Activated CD4-positive, alpha-beta T cell treated with anti-CD3 and anti-CD28 coated beads, Interleukin-2, amount 10 ng/mL, durations not matched to agents 7 days and 5 days (primary cell): Measurements from ENCODE around the gene SKP1. TPM values are rescaled to one million over a fixed set of nuclear protein-coding genes. Genes with fewer than 3 reads are reported as not detected.
"Not testable (repeated sequence)": the region's sequence is repeated elsewhere in the genome, so short reads cannot be mapped to it uniquely, and the experiment has no call there.

Experiments
- CTCF ChIA-PET: fragments of 350-600 bp; sonication (Branson Sonifier 250); formaldehyde crosslinking; loops from one replicate; lab custom pipeline; 2021; ENCODE audit warnings: antibody characterized with exemption; lab: Charles Lee
- POLR2A ChIA-PET: fragments of 350-600 bp; sonication (Branson Sonifier 250); formaldehyde crosslinking; loops from one replicate; lab custom pipeline; 2021; ENCODE audit warnings: antibody characterized with exemption; lab: Charles Lee
- DNase-seq: peaks from one replicate; pipeline ENCODE4 v3.0.0-alpha.2; 2020
- H3K27ac Mint-ChIP-seq: one replicate; pipeline ENCODE4 v1.8.0; 2021; ENCODE audit warnings: mild to moderate bottlenecking, moderate library complexity, mixed read lengths
- H3K27me3 Mint-ChIP-seq: one replicate; pipeline ENCODE4 v1.8.0; 2021; ENCODE audit warnings: mixed read lengths
- H3K36me3 Mint-ChIP-seq: one replicate; pipeline ENCODE4 v1.8.0; 2021; ENCODE audit warnings: low read depth, mixed read lengths
- H3K4me1 Mint-ChIP-seq: one replicate; pipeline ENCODE4 v1.8.0; 2021; ENCODE audit warnings: mixed read lengths
- H3K4me3 Mint-ChIP-seq: one replicate; pipeline ENCODE4 v1.8.0; 2021; ENCODE audit warnings: mild to moderate bottlenecking, moderate library complexity, mixed read lengths
- H3K9me3 Mint-ChIP-seq: one replicate; pipeline ENCODE4 v1.8.0; 2021; ENCODE audit warnings: mixed read lengths
- total RNA-seq, 2 experiments: library from RNA; stranded (reverse); gene quantifications; one replicate each; pipeline ENCODE4 v1.2.3, GENCODE V29; 2021

The SKP1 gene
- total RNA-seq, result 100 to 1,000 TPM; 194 to 197 TPM

DNA sequence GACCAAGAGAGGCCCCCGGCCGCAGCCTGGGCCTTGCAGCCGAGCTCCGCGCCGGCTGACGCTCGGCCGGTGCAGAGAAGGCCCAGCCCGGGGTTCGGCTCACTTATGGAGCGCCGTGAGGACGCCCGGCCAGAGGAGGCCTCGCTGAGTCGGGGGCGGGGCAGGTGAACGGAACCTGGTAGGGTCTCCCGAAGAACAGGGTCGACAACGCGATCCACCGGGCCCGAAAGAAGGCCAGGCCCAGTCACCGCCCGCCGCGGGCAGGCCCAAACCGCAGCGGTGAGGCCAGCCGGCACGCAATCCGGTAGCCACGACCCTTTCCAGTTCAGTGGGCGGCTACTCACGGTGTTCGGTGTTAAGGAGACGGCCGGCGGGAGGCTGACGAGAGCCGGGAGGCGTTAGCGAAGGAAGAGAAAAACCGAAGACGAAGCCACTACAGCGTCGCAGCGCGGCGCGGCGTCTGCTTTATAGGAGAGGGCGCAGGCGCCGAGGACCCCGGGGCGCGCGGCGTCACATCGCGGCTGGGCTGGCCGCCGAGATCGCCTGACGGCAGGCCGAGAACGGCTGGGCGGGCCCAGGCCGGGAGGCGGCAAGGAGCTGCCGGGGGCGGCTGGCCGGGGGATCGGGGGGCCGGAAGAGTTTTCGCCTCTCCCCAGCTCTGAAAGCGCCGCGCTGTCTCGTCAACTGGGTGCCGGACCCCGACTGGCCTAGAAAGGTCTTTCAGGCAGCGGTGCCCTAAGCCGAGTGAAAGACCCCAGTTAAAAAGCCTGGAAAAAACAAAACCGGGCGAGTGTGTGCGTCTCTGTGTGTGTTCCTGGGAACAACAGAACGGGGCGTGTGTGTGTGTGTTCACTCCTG, at the start of gene SKP1:
Gene SKP1 (minus strand): TSS at position 440 of the 858 bp plus-strand sequence. CDS start 2,928 bp downstream, outside the sequence.
- H3K4me1 Mint-ChIP-seq, result peaks cover 30% of the 10 kb centered on the region

DNA sequence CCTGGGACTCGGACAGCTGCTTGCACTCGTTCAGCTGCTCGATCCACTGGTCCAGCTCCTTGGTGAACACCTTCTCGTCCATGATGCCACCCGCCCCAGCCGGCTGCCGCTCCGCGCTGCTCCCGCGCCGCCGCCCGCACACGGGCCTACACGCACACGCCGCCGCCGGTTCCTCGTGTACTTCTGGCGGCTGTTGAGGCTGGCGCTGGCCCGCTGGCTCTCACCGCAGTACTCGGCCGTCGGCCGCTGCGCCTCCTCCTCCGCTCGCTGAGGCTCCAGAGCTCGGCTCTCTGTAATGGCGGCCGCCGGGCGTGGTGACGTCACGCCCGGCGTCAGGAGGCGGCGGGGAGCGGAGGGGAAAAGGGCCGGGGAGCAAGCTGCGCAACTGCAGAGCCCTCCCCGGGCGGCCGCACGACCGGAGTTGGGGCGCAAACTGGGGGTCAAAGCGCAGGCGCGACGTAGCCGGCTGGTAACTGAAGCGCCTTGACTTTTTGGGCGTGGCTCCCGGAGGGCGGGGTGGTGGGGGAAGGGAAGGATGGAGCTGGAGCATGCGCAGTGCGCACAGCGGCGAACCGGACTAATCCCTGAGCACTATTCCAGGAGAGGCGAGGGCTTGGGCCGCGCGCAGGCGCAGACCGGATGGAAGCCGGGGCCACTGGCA, 49.2 kb upstream of the SKP1 start, which contains the start of gene PPP2CA:
Gene PPP2CA (minus strand): TSS at position 294 of the 661 bp plus-strand sequence. CDS start 212 bp downstream, at position 82.
- no peaks in the 10 kb centered on the region for H3K9me3 Mint-ChIP-seq
- peaks cover 43% of the 10 kb centered on the region for H3K4me1 Mint-ChIP-seq
- H3K36me3 Mint-ChIP-seq, result peaks cover 34% of the 10 kb centered on the region
- peak within 1 kb of the TSS; percentile 97 for H3K4me3 Mint-ChIP-seq
- no peaks in the 10 kb centered on the region for H3K27me3 Mint-ChIP-seq
- ChIA-PET CTCF (interaction anchor here (0.6 to 3.2 kb wide), 10 partner anchors 12 to 1128 kb away, joined by 3 to 10 read pairs (median 4); no protein-coding TSS in a partner anchor), POLR2A (interaction anchor here (0.7 kb wide), 1 partner anchor 240 kb away, joined by 3 read pairs; no protein-coding TSS in a partner anchor)
- H3K27ac Mint-ChIP-seq, result peak within 1 kb of the TSS; percentile 100
- peak; percentile 99 for DNase-seq

More for the DNA sequence above, at the start of gene SKP1:
- Mint-ChIP-seq H3K27ac (peak within 1 kb of the TSS; percentile 99), H3K4me3 (peak within 1 kb of the TSS; percentile 97), H3K9me3 (no peaks in the 10 kb centered on the region), H3K27me3 (no peaks in the 10 kb centered on the region), H3K36me3 (peaks cover 21% of the 10 kb centered on the region)
- ChIA-PET CTCF (interaction anchor here (0.6 to 1.7 kb wide), 7 partner anchors 10 to 562 kb away, joined by 3 to 6 read pairs (median 4); partner anchors contain the start of gene CAMLG), POLR2A (interaction anchor here (0.6 to 1.1 kb wide), 3 partner anchors 48 to 380 kb away, joined by 3 to 4 read pairs (median 3); no protein-coding TSS in a partner anchor)
- DNase-seq, result peak; percentile 84

DNA sequence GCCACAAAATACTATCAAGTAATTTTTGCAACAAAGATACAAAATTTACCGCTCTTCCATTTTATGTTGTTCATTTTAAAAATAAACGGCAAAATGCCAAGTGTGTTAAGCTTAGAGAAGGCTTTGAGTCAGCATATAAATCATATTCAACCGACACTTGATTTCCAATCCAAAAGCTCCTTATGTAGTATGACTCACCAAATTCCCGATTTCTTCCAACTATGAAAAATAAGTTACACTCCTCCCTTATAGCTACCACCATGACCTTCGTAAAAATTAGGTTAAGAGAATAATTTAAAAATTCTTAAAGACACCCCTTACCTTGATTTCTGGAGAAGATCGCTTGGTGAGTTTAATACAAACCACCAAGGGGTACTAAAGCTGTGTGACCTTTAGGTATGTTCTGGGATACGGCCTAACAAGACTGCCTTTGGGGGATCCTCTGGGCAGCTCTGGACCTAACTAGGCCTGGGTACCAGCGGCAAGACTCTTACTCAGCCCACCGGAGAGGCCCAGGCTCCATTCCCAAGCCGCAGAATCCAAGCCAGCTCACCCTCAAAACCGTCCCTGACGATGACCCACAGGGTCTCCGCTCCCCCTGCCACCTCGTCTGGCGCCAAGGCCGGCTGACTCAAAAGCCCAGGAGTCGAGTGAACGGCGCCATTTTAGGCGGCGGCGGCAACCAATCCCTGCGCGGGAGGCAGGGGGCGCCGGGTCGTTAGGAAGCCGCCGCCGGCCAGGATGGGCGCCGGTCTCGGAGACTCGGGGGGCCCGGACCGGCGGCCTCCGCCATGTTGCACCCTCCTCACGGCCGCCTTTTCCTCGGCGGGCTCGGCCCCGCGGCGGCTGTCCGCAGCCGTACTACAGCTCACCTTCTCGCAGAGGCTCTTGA, 48.4 kb upstream of the SKP1 start:
- Mint-ChIP-seq H3K4me1 (peaks cover 50% of the 10 kb centered on the region), H3K36me3 (peaks cover 40% of the 10 kb centered on the region), H3K27ac (peak overlapping the region; percentile 100), H3K9me3 (no peaks in the 10 kb centered on the region), H3K27me3 (no peaks in the 10 kb centered on the region), H3K4me3 (peak overlapping the region; percentile 97)
- peak; percentile 69 for DNase-seq
- POLR2A ChIA-PET, result interaction anchor here (0.6 to 0.7 kb wide), 3 partner anchors 40 to 855 kb away, joined by 3 to 8 read pairs (median 3); partner anchors contain the start of gene SKP1
- CTCF ChIA-PET, result interaction anchor here (0.5 to 3.2 kb wide), 20 partner anchors 11 to 1128 kb away, joined by 3 to 10 read pairs (median 4); partner anchors contain the start of gene UBE2B

DNA sequence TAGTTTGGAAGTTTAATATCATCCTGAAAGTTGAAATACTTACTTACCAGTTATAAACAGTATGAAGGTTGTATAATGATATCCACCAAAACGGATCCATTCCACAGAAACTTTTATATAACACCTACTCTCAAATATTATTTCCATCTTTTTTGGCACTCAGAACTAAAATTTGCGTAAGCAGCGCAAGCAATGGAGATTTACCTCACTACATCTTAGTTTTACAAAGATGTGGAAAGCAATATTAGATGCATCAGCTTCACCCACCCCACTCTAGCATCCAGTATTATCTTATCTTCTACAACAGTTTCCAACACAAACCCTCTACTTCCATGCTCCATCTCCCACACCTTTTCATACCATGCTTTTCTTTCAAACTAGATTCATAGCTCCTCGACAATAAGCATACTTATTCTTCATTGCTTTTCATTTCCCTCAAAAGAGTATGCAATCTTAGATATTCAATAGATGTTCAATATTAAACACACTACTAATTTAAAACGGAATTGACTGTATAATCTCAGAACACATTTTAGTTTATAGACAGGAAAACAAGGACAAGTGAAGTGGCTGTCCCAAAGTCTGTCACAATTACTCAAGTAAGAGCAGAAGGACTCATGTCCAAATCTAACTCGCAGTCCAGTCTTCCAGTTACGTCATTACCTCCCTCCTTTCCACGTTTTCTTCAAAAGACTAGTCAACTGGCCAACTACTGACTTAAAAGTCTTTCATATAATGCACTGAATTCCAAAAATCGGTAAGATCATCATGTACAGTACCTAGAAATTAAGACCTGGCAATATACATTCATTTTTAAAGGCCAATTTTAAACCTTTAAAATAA, 46.9 kb upstream of the SKP1 start:
- H3K4me1 Mint-ChIP-seq, result peaks cover 63% of the 10 kb centered on the region
- POLR2A ChIA-PET, result interaction anchor here (0.7 kb wide), 1 partner anchor 1171 kb away, joined by 3 read pairs; no protein-coding TSS in a partner anchor
- DNase-seq, result no peak
- H3K9me3 Mint-ChIP-seq, result no peaks in the 10 kb centered on the region
- H3K4me3 Mint-ChIP-seq, result peak overlapping the region; percentile 97
- H3K36me3 Mint-ChIP-seq, result peaks cover 50% of the 10 kb centered on the region
- no peaks in the 10 kb centered on the region for H3K27me3 Mint-ChIP-seq
- CTCF ChIA-PET, result no interaction called here
- peak overlapping the region; percentile 100 for H3K27ac Mint-ChIP-seq

DNA sequence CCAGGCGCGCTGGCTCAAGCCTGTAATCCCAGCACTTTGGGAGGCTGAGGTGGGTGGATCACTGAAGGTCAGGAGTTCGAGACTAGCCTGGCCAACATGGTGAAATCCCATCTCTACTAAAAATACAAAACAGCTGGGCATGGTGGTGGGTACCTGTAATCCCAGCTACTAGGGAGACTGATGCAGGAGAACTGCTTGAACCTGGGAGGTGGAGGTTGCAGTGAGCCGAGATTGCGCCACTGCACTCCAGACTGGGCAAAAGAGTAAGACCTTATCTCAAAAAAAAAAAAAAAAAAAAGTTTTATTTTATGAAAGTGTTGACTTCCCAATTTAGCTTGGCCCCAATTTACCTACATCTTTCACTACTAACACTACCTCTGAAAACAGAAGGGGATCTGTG, 44.9 kb upstream of the SKP1 start:
- ChIA-PET POLR2A (interaction anchor here (0.6 kb wide), 1 partner anchor 692 kb away, joined by 3 read pairs; no protein-coding TSS in a partner anchor), CTCF (interaction anchor here (0.6 to 1.9 kb wide), 7 partner anchors 15 to 225 kb away, joined by 3 to 6 read pairs (median 3); no protein-coding TSS in a partner anchor)
- Mint-ChIP-seq H3K4me1 (peaks cover 62% of the 10 kb centered on the region), H3K36me3 (peaks cover 54% of the 10 kb centered on the region)
- H3K27me3 Mint-ChIP-seq, DNase-seq, H3K27ac Mint-ChIP-seq, H3K9me3 Mint-ChIP-seq, H3K4me3 Mint-ChIP-seq: not testable (repeated sequence)

DNA sequence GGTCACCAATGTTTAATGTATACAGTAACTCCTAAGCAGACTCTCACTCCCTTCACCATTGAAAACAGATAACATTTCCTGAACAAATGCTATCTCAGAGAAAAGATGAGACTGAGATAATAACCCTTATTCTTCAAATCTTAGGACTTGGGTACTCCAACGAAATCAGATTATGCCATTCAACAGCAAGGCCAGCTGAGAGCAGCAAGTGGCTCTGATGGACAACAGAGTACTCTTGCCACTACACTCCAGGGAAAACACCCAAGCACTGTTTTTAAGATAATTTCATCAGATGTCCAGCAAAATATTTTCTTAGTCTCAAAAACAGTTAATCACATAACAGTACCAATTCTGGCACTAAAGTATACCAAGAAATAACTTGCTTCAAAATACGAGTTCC, 39.0 kb upstream of the SKP1 start:
- H3K27me3 Mint-ChIP-seq, result no peaks in the 10 kb centered on the region
- H3K9me3 Mint-ChIP-seq, result no peaks in the 10 kb centered on the region
- H3K4me1 Mint-ChIP-seq, result peaks cover 51% of the 10 kb centered on the region
- ChIA-PET CTCF (interaction anchor here (1.2 kb wide), 1 partner anchor 20 kb away, joined by 3 read pairs; no protein-coding TSS in a partner anchor), POLR2A (no interaction called here)
- no peak for DNase-seq
- H3K4me3 Mint-ChIP-seq, result no peak overlapping the region
- H3K27ac Mint-ChIP-seq, result no peak overlapping the region
- peaks cover 43% of the 10 kb centered on the region for H3K36me3 Mint-ChIP-seq

DNA sequence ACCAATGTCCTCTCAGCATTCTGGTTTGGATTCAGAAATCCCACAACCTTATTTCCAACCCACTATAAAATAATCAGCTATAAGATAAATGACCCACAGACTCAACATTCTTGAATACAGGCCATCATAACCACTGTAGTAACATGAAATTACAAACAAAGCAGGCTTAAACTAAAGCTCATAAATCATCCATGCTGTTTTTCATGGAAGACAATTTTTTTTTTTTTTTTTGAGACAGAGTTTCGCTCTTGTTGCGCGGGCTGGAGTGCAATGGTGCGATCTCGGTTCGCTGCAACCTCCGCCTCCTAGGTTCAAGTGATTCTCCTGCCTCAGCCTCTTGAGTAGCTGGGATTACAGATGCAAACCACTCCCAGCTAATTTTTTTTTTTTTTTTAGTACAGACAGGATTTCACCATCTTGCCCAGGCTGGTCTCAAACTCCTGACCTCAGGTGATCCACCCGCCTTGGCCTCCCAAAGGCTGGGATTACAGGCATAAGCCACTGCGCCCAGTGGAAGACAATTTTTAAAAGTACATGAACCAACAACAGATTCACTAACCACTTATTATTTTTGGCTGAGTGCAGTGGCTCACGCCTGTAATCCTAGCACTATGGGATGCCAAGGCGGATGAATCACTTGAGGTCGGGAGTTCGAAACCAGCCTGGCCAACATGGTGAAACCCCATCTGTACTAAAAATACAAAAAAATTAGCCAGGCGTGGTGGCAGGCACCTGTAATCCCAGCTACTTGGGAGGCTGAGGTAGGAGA, 34.7 kb upstream of the SKP1 start:
- H3K27ac Mint-ChIP-seq, H3K9me3 Mint-ChIP-seq, POLR2A ChIA-PET, H3K4me3 Mint-ChIP-seq, H3K27me3 Mint-ChIP-seq, DNase-seq: not testable (repeated sequence)
- Mint-ChIP-seq H3K4me1 (peaks cover 34% of the 10 kb centered on the region), H3K36me3 (peaks cover 23% of the 10 kb centered on the region)
- CTCF ChIA-PET, result interaction anchor here (0.6 to 1.2 kb wide), 5 partner anchors 11 to 380 kb away, joined by 3 to 5 read pairs (median 3); partner anchors contain the start of gene PPP2CA

DNA sequence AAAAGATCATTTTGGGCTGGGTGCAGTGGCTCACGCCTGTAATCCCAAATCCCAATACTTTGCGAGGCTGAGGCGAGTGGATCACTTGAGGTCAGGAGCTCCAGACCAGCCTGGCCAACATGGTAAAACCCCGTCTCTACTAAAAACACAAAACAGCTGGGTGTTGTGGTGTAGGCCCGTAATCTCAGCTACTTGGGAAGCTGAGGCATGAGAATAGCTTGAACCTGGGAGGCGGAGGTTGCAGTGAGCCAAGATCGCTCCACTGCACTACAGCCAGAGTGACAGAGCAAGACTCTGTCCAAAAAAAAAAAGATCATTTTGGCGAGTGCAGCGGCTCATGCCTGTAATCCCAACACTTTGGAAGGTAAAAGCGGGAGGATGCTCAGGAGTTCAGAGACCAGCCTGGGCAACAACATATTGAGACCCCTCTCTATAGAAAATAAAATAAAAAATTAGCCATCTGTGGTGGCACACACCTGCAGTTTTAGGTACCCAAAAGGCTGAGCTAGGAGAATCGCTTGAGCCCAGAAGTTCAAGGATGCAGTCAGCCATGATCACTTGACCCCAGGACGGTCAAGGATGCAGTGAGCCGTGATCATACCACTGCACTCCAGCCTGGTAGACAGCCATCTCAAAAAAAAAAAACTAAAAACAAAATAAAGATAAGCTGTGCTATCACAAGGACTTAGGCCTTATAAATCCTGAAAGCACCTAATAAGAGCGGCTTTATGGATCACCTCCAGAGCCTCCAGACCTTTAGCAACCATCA, 32.9 kb upstream of the SKP1 start:
- ChIA-PET CTCF (interaction anchor here (0.7 to 1.4 kb wide), 3 partner anchors 34 to 341 kb away, joined by 3 to 6 read pairs (median 3); no protein-coding TSS in a partner anchor), POLR2A (interaction anchor here (0.6 kb wide), 2 partner anchors 238 to 527 kb away, joined by 3 read pairs; no protein-coding TSS in a partner anchor)
- Mint-ChIP-seq H3K4me1 (peaks cover 29% of the 10 kb centered on the region), H3K27ac (no peak overlapping the region), H3K36me3 (peaks cover 20% of the 10 kb centered on the region), H3K27me3 (no peaks in the 10 kb centered on the region), H3K9me3 (no peaks in the 10 kb centered on the region), H3K4me3 (no peak overlapping the region)
- no peak for DNase-seq

DNA sequence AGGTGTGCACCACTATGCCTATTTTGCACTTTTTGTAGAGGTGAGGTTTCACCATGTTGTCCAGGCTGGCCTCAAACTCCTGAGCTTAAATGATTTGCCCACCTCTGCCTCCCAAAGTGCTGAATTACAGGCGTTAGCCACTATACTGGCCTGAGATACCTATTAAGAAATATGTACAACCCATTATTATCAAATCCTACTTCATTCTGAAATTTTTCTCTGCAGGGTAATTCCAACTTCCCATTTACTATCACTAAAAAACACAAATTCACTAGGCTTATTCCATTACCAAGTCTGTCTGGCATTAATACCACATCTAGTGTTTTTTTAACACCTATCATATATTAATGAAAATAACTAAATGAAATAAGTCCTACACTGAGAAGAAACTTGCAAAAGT, 30.9 kb upstream of the SKP1 start:
- H3K9me3 Mint-ChIP-seq, result no peaks in the 10 kb centered on the region
- CTCF ChIA-PET, result interaction anchor here (1.3 kb wide), 1 partner anchor 8 kb away, joined by 4 read pairs; no protein-coding TSS in a partner anchor
- POLR2A ChIA-PET, result interaction anchor here (0.7 kb wide), 1 partner anchor 28 kb away, joined by 3 read pairs; no protein-coding TSS in a partner anchor
- H3K4me1 Mint-ChIP-seq, result peaks cover 22% of the 10 kb centered on the region
- H3K27me3 Mint-ChIP-seq, result no peaks in the 10 kb centered on the region
- no peak overlapping the region for H3K4me3 Mint-ChIP-seq
- no peak for DNase-seq
- H3K27ac Mint-ChIP-seq, result no peak overlapping the region
- H3K36me3 Mint-ChIP-seq, result peaks cover 23% of the 10 kb centered on the region
